Peyer's patch (tissue), 4 donors: ENCODE measurements around the gene CMKLR1. TPM values are rescaled to one million over a fixed set of nuclear protein-coding genes. Genes with fewer than 3 reads are reported as not detected.

Experiments
- DNase-seq, 3 donors: peaks; one replicate each; pipeline ENCODE4 v3.0.0-alpha.2; 2017 to 2019
- H3K27ac ChIP-seq, 4 donors: fragments of 200-600 bp; sonication (generic); one replicate each; pipeline ENCODE4 v1.5.1; 2016 to 2019
- H3K27me3 ChIP-seq, 2 donors: fragments of 200-600 bp; sonication (generic); one replicate each; pipeline ENCODE4 v1.5.1; 2019
- H3K36me3 ChIP-seq, 3 donors: fragments of 200-600 bp; sonication (generic); one replicate each; pipeline ENCODE4 v1.5.1; 2016 to 2019
- H3K4me1 ChIP-seq, 4 donors: fragments of 200-600 bp; sonication (generic); one replicate each; pipeline ENCODE4 v1.5.1; 2016 to 2019
- H3K4me3 ChIP-seq, 4 donors: fragments of 200-600 bp; sonication (generic); 1 replicate in 3 of 4; 2 replicates in 1 of 4; pipeline ENCODE4 v1.5.1; 2016 to 2019; ENCODE audit warnings: mild to moderate bottlenecking in 1 of 4
- H3K9me3 ChIP-seq, 4 donors: fragments of 200-600 bp; sonication (generic); one replicate each; pipeline ENCODE4 v1.5.1; 2016 to 2019; ENCODE audit warnings: mild to moderate bottlenecking in 1 of 4
- CTCF ChIP-seq, 6 experiments: fragments of 450-650 bp in 4 of 6; fragments of 200-600 bp in 2 of 6; sonication (generic) in 1 of 6; IDR thresholded peaks; one replicate each; pipeline ENCODE4 v1.5.1; 2017 to 2019; ENCODE audit warnings: antibody characterized with exemption in 6 of 6, mild to moderate bottlenecking in 3 of 6, moderate library complexity in 1 of 6
- POLR2A ChIP-seq, 2 donors: fragments of 450-650 bp; IDR thresholded peaks; one replicate each; pipeline ENCODE4 v1.5.1; 2017; ENCODE audit warnings: antibody characterized with exemption in 2 of 2, mild to moderate bottlenecking in 2 of 2, moderate library complexity in 2 of 2
- total RNA-seq, 4 donors: library from RNA; depleted of rRNA; stranded (reverse); fragments of >200 nt; gene quantifications; one replicate each; pipeline ENCODE4 v1.1.0, GENCODE V29; 2016

CMKLR1 gene
- total RNA-seq, 4 donors from 2014 or later = 1.1 to 18.2 (median 4.1) TPM

- H3K27ac ChIP-seq = no peak overlapping the region
- no peak for TF ChIP-seq CTCF (IDR thresholded peaks at IDR 0.05)
- TF ChIP-seq POLR2A (IDR thresholded peaks at IDR 0.05) = no peak
Measured at GRCh38 chr12:108374596-108375320, 35.6 kb upstream of the CMKLR1 start.

GRCh38 chr12:108373111-108373510 lies 34.0 kb upstream of the CMKLR1 start:
- H3K27me3 ChIP-seq = no peaks in the 10 kb centered on the region
- TF ChIP-seq POLR2A (IDR thresholded peaks at IDR 0.05) (no peak), CTCF (IDR thresholded peaks at IDR 0.05) (no peak)
- no peak for DNase-seq
- H3K4me3 ChIP-seq = no peak overlapping the region
- H3K4me1 ChIP-seq = no peaks in the 10 kb centered on the region
- no peak overlapping the region for H3K27ac ChIP-seq
- H3K9me3 ChIP-seq = no peaks in the 10 kb centered on the region
- H3K36me3 ChIP-seq = no peaks in the 10 kb centered on the region

More at GRCh38 chr12:108374596-108375320, 35.6 kb upstream of the CMKLR1 start:
- DNase-seq = no peak
- Histone ChIP-seq H3K4me1 (no peaks in the 10 kb centered on the region), H3K36me3 (no peaks in the 10 kb centered on the region), H3K4me3 (no peak overlapping the region), H3K27me3 (no peaks in the 10 kb centered on the region), H3K9me3 (no peaks in the 10 kb centered on the region)

- no peak for TF ChIP-seq CTCF (IDR thresholded peaks at IDR 0.05)
- no peak for TF ChIP-seq POLR2A (IDR thresholded peaks at IDR 0.05)
- DNase-seq = no peak
Measured at GRCh38 chr12:108371801-108372344, 32.8 kb upstream of the CMKLR1 start.

GRCh38 chr12:108370415-108370814 lies 31.3 kb upstream of the CMKLR1 start:
- DNase-seq = no peak
- no peak overlapping the region for H3K27ac ChIP-seq
- H3K4me1 ChIP-seq = no peaks in the 10 kb centered on the region
- no peak overlapping the region for H3K4me3 ChIP-seq
- H3K27me3 ChIP-seq = no peaks in the 10 kb centered on the region
- no peaks in the 10 kb centered on the region for H3K9me3 ChIP-seq
- no peaks in the 10 kb centered on the region for H3K36me3 ChIP-seq
- no peak for TF ChIP-seq CTCF (IDR thresholded peaks at IDR 0.05)
- TF ChIP-seq POLR2A (IDR thresholded peaks at IDR 0.05) = no peak

More at GRCh38 chr12:108371801-108372344, 32.8 kb upstream of the CMKLR1 start:
- no peaks in the 10 kb centered on the region for H3K4me1 ChIP-seq
- no peaks in the 10 kb centered on the region for H3K27me3 ChIP-seq
- no peak overlapping the region for H3K27ac ChIP-seq
- no peaks in the 10 kb centered on the region for H3K36me3 ChIP-seq
- H3K4me3 ChIP-seq = no peak overlapping the region
- no peaks in the 10 kb centered on the region for H3K9me3 ChIP-seq

- TF ChIP-seq POLR2A (IDR thresholded peaks at IDR 0.05) = no peak
- no peak for TF ChIP-seq CTCF (IDR thresholded peaks at IDR 0.05)
- H3K4me1 ChIP-seq = no peaks in the 10 kb centered on the region
Measured at GRCh38 chr12:108369736-108370396, 30.8 kb upstream of the CMKLR1 start.

More at GRCh38 chr12:108369736-108370396, 30.8 kb upstream of the CMKLR1 start:
- no peaks in the 10 kb centered on the region for H3K27me3 ChIP-seq
- no peak overlapping the region for H3K27ac ChIP-seq
- H3K4me3 ChIP-seq = no peak overlapping the region
- DNase-seq = no peak
- H3K9me3 ChIP-seq = no peaks in the 10 kb centered on the region
- no peaks in the 10 kb centered on the region for H3K36me3 ChIP-seq
